Hematopoietic multipotent progenitor cell treated with erythropoietin and hydrocortisone succinate and interleukin-3 and kit ligand, for 15 days (in vitro differentiated cells): ENCODE data around the gene GRK6.

ENCODE experiments used
- DNase-seq: peaks from one replicate; pipeline ENCODE4 v3.0.0-alpha.2; 2015; ENCODE audit warnings: low spot score

GRK6 gene

DNA sequence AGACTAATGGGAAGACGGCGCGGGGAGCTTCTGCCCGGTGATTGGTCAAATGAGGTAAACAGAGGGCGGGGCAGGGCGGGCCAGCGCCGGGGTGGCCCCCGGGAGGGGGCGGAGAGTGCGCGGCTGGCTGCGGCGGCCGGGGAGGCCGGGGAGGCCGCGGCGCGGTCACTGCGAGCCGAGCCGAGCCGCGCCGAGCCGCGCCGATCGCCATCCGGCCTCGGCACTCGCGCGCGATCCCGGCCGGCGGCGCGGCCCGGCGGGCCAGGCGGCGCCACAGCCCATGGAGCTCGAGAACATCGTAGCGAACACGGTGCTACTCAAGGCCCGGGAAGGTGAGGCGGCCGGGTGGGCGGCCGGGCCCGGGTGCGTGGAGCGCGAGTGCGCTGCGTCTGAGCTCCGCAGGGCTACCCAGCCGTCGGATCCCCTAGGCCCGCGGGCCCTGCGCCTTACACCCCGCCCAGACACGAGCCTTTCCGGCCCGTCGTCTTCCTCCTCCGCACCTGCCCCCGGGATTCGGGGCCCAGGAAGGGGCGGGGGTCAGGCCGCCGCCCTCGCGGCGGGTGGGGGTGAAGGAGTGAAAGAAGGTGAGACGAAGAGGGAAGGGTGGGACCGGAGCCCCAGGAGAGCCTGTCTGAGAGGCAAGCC is at the start of gene GRK6:
TSS of gene GRK6 (plus strand) at position 111 of the 645 bp plus-strand sequence. CDS start at position 281, 170 bp downstream.
- peak; percentile 32 for DNase-seq

DNA sequence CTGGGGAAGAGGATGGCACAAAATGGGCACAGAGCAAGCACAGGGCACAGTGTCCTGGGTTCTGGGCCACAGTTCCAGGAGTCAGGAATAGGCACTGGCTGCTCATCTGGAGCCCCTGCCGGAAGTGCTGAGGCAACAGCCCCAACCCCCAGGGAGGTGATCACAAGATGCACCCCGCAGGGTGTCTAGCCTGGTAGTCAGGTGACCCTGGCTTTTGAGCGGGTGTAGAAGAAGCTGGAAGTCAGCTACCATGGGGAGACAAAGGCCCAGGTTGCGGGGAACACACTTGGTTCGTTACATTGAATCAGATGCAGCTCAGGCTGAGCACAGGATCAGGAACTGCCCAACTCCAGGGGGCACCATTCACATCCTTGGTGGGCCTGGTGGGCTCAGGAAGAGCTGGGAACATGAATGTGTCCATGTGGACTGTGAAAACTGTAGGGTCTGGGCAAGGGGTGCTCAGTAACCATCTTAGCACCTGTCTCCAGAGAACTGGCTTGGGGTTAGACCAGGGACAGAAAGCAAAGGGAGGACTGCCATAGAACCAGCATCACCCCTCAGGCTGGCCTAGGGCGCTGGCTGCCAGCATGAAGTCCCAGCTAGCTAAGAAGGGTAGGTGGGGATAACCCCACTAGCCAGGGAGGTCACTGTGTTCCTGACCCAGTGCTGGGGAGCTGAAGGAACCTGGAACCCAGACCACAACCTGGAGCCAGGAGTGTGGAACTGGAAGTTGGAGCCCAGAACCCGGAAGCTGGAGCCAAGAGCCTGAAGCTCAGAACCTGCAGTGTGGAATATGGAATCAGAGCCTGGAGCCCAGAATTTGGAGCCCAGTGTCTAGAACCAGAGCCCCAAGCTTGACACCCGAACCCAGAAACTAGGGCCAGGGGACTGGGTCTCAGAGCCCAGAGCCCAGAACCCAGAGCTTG is 48.4 kb upstream of the GRK6 start:
- DNase-seq = no peak

DNA sequence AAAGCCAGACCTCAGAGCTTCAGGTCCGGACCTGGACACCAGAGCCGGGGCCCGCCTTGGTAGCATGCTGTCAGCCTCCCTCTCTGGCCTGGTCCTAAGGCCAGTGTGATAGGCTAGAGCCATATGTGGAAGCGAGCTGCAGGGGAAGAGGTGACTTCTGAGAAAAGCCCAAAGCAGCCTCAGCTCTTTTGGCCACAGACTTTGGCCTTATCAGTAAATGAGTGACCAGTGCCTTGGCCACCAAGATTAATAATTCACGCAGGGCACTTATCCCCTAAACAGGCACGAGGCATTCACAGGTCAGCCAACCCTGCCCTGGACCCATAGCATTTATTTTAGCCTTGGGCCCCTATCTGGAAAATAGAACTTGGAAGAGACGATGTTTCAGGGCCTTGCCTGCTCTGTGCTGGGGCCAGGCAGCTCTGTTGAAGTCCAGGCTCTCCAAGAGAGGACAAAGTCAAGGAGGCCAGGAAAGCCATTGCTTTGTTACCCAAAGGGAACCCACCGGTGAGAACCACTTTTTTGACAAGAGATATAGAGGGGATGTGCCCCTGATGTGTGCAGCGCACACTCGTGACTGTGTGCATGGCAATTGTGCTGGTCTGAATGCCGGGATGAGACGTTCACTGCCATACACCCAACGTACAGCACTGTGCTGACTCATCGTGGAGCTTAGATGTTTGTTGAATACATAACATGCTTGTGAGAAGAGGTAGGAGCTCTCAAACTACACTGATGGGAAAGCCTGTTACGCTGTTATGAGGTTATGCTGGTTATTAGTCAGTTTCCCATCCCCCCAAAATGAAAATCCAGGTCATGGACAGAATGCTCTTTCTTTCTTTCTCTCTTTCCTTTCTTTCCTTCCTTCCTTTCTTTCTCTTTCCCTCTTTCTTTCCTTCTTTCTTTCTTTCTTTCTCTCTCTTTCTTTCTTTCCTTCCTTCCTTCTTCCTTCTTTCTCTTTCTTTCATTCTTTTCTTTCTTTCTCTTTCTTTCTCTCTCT is 47.3 kb upstream of the GRK6 start:
- peak; percentile 77 for DNase-seq

- no peak for DNase-seq
These were observed 45.7 kb upstream of the GRK6 start for GRCh38 chr5:177380805-177381126.

GRCh38 chr5:177382423-177383029 is 44.0 kb upstream of the GRK6 start:
- peak; percentile 21 for DNase-seq

- no peak for DNase-seq
These were observed 43.3 kb upstream of the GRK6 start for GRCh38 chr5:177383181-177383580.

GRCh38 chr5:177384134-177384533 is 42.3 kb upstream of the GRK6 start, which contains the start of gene SLC34A1:
Gene SLC34A1, plus strand, starts transcription at chr5:177384434. Its CDS starts 1,308 bp downstream, at chr5:177385742.
- no peak for DNase-seq

GRCh38 chr5:177385720-177386119 is 40.8 kb upstream of the GRK6 start:
- no peak for DNase-seq

DNA sequence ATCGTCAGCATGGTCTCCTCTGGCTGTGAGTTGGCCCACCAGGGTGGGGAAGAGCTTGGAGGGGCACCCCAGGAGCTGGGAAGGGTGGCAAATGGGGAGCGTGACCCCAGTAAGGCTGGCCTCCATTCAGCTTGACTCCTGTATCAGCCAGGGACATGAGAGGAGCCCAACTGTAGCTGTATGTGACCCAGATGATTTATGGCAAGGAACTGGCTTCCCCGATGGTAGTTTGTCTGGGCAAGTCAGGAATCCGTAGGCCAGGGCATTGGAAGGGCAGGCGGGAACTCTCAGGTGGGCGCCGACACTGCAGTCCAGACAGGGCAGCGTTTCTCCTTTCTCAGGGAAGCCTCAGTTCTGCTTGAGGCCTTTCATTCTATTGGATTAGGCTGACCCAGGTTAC is 39.9 kb upstream of the GRK6 start:
- no peak for DNase-seq

DNA sequence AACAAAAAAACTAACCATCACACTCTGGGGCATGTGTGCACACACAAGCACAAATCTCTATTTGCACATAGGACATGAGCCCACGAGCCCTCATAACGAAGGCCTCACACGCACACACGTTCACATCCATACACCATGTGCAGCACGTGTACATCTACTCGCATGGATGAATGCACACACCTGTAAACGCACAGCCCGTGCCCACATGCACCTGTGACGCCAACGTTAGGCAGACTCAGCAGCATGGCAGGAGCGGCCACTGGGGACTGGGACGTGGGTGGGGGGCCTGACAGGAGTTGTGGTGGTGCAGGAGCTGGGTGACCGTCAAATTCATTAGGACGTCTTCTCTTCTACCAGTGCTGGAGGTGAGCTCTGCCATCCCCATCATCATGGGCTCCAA is 39.1 kb upstream of the GRK6 start:
- no peak for DNase-seq

DNA sequence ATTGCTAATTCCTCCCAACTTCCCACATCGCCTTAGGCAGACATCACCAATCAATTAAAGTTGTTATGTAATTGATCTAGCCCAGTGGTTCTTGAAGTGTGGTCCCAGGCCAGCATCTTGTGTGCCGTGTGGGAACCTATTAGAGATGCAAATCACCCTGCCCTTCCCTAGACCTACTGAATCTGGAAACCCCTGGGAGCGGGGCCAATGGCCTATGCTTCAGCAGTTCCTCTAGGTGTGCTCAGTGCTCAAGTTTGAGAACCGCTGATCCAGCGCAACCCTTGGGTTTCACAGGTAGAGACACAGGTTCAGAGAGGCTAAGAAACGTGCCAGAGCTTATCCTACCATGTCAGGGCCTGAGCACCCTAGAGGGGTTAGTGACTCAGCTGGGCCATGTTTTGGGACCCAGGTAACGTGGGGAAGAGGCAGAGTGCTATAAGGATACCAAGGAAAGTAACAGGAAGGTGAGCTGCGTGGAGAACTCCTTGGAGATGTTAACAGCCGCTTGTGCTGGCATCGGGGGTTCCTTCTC is 37.9 kb upstream of the GRK6 start:
- no peak for DNase-seq

GRCh38 chr5:177389241-177390169 is 37.0 kb upstream of the GRK6 start:
- DNase-seq = no peak

DNA sequence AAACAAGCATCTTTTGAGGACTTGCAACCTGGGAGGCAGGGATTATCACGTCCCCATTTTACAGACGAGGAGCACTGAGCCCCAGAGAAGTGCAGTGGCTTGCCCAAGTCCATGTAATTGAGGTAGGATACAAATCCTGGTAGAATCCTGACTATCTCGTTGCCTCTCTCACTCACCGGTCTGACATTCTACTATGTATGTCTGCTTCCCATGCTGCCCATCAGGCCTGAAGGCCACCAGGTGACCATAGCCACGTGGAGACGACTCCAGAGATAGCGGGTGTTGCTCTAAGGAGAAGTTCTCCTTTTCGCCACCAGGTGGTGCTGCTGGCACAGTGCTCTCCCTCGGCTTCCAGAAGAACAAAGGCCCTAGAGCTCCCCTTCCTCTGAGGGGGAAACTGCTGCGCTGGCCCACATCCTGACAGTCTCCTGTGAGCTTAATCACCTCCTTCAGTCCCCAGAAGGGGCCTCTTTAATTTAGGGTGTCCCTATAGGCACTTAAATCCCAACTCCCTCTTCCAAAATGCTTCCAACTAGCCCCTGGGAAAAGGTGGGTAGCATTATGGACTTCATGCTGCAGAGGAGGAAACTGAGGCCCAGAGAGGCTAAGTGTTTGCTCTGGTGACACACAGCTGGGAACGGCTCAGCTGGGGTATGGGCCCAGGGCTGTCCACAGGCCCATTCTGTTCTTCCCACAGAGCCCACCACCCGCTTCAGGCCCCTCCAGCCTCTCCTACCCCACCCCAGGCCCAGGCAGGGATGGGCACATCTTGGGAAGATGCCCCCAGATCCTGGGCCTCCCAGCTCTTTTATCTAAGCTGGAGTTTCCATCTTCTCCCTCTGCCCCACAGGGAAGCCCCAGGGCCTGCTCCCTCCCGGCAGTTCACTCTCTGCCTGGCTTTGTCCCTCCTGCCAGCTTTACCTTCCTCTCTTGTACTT is 35.8 kb upstream of the GRK6 start:
- DNase-seq = peak; percentile 83

DNA sequence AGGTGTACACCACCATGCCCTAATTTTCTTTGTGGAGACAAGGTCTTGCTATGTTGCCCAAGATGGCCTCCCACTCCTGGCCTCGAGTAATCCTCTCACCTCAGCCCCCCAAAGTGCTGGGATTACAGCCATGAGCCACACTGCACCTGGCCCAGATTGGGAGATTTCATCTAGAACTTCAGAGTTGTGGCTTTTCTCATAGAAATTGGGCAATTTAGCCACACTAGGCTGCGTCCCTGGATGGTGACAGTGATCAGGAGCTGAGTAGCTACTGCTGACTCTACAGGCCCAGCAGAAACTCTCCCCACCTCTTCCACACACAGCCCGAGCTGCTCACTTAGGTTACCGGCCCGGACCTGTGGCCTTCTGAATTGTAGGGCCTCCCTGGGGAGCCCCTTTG is 33.7 kb upstream of the GRK6 start:
- DNase-seq = no peak

GRCh38 chr5:177393206-177393765 is 33.2 kb upstream of the GRK6 start:
- DNase-seq = no peak

DNA sequence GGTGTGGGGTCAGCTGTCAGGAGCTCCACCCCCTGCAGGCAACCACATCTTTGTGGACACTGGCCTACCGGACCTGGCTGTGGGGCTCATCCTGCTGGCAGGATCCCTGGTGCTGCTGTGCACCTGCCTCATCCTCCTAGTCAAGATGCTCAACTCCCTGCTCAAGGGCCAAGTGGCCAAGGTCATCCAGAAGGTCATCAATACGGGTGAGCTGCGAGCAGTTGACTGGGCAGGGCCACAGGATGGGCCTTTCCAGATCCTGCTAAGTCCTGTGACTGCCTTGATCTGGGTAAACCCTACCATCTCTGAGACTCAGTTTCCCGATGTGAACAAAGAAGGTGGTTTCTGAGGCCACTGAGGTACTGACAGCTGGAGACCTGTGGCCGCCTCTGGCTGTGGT is 32.5 kb upstream of the GRK6 start:
- no peak for DNase-seq

DNA sequence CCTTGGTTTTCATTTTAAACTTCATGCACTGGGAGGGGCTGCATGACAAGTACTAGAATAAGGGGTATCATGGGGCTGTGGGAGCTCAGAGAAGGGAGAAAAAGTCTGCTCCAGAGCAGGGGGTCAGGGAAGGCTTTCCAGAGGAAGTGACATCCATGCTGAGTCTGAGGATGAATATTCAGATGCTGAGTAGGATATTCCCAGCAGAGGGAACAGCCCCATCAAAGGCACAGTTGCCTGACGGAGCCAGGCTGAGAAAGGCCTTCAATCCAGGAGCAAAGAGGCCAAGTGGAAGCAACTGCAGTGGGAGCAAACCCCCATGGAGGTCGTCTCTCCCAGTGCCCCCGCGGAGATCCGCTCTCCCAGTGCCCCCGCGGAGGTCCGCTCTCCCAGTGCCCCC is 30.4 kb upstream of the GRK6 start:
- no peak for DNase-seq

GRCh38 chr5:177396807-177397206 is 29.7 kb upstream of the GRK6 start:
- DNase-seq = no peak

DNA sequence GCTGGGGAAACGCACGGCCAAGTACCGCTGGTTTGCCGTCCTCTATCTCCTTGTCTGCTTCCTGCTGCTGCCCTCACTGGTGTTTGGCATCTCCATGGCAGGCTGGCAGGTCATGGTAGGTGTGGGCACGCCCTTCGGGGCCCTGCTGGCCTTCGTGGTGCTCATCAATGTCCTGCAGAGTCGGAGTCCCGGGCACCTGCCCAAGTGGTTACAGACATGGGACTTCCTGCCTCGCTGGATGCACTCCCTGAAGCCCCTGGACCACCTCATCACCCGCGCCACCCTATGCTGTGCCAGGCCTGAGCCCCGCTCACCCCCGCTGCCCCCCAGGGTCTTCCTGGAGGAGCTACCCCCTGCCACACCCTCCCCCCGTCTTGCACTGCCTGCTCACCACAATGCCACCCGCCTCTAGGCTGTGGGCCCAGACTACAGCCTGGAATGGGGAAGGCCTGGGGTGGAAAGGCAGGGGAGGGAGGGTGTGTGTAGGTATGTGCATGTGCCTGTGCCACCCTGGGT is 28.5 kb upstream of the GRK6 start:
- no peak for DNase-seq
